Suprapubic skin (tissue), 4 donors: Measurements from ENCODE around the gene EPC2.

Experiments
- EP300 ChIP-seq: sonication (generic); formaldehyde crosslinking; IDR thresholded peaks from one replicate; pipeline ENCODE4 v1.6.1; 2017; ENCODE audit warnings: antibody characterized with exemption
- POLR2A ChIP-seq, 2 donors: fragments of 450-650 bp; IDR thresholded peaks; one replicate each; pipeline ENCODE4 v1.6.1; 2017; ENCODE audit warnings: antibody characterized with exemption in 2 of 2, mild to moderate bottlenecking in 2 of 2, moderate library complexity in 2 of 2
- POLR2AphosphoS5 ChIP-seq, 3 donors: sonication (generic); formaldehyde crosslinking; IDR thresholded peaks; one replicate each; pipeline ENCODE4 v1.6.1; 2017; ENCODE audit warnings: antibody characterized with exemption in 3 of 3
- TF ChIP-seq, protein P1 (sequence below), 2 donors: fragments of 200-600 bp in 1 of 2; fragments of 450-650 bp in 1 of 2; sonication (generic) in 1 of 2; IDR thresholded peaks; one replicate each; pipeline ENCODE4 v1.5.1; 2016 to 2019; ENCODE audit warnings: antibody characterized with exemption in 2 of 2, mild to moderate bottlenecking in 1 of 2, moderate library complexity in 1 of 2

DNA sequence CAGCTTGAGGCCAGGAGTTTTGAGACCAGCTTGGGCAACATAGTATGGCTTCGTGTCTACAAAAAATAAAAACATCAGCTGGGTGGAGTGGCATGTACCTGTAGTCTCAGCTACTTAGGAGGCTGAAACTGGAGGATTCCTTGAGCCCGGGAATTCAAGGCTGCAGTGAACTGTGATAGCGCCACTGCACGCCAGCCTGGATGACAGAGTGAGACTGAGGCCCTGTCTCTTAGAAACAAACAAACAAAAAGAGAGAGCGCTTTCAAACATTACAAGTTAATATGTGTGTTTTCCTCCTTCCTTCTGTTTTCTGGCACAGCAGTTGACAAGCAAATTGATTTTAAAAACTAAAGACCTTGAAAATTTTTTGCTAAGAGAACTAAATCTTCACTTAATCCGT lies 9.9 kb downstream of the EPC2 start:
- TF ChIP-seq, protein P1, sequence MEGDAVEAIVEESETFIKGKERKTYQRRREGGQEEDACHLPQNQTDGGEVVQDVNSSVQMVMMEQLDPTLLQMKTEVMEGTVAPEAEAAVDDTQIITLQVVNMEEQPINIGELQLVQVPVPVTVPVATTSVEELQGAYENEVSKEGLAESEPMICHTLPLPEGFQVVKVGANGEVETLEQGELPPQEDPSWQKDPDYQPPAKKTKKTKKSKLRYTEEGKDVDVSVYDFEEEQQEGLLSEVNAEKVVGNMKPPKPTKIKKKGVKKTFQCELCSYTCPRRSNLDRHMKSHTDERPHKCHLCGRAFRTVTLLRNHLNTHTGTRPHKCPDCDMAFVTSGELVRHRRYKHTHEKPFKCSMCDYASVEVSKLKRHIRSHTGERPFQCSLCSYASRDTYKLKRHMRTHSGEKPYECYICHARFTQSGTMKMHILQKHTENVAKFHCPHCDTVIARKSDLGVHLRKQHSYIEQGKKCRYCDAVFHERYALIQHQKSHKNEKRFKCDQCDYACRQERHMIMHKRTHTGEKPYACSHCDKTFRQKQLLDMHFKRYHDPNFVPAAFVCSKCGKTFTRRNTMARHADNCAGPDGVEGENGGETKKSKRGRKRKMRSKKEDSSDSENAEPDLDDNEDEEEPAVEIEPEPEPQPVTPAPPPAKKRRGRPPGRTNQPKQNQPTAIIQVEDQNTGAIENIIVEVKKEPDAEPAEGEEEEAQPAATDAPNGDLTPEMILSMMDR (IDR thresholded peaks at IDR 0.05) = no peak
- TF ChIP-seq EP300 (no peak), POLR2AphosphoS5 (IDR thresholded peaks at IDR 0.05) (no peak), POLR2A (IDR thresholded peaks at IDR 0.05) (no peak)
